K562 (cell line): ENCODE results near the gene DHRS3. TPM values are rescaled to one million over a fixed set of nuclear protein-coding genes. Genes with fewer than 3 reads are reported as not detected.

ENCODE experiments used
- ATF7 ChIP-seq: fragments of 450-650 bp; IDR thresholded peaks from 2 replicates; pipeline ENCODE4 v1.7.1; 2014; ENCODE audit warnings: mild to moderate bottlenecking, moderate library complexity
- BDP1 ChIP-seq: IDR thresholded peaks from 3 replicates; pipeline ENCODE4 v1.6.1; 2011; ENCODE audit not compliant: insufficient read length, insufficient read depth
- CC2D1A ChIP-seq: fragments of 450-650 bp; IDR thresholded peaks from 2 replicates; pipeline ENCODE4 v1.6.1; 2017; ENCODE audit warnings: mild to moderate bottlenecking
- CHCHD3 ChIP-seq: fragments of 250-450 bp; sonication (Bioruptor Pico); IDR thresholded peaks from 2 replicates; pipeline ENCODE4 v2.1.2; 2022; ENCODE audit warnings: mild to moderate bottlenecking
- COPS2 ChIP-seq: fragments of 450-650 bp; conservative IDR thresholded peaks from 2 replicates; pipeline ENCODE4 v1.6.1; 2016; ENCODE audit warnings: mild to moderate bottlenecking, moderate library complexity
- FUS ChIP-seq: fragments of 200-400 bp; formaldehyde crosslinking; optimal IDR thresholded peaks from 2 replicates; pipeline ENCODE3; 2017; ENCODE audit warnings: low read depth, low read length
- GTF2F1 ChIP-seq: IDR thresholded peaks from 2 replicates; pipeline ENCODE4 v1.6.1; 2011; ENCODE audit warnings: low read depth, low read length, improper control_type of control experiment
- HMGN3 ChIP-seq: IDR thresholded peaks from 2 replicates; pipeline ENCODE4 v1.6.1; 2011; ENCODE audit warnings: borderline replicate concordance, low read depth, mild to moderate bottlenecking, mixed read lengths, low read length; ENCODE audit not compliant: insufficient read length; ENCODE audit errors: extremely low read depth
- JUN ChIP-seq, 2 experiments: sonication (generic) in 1 of 2; formaldehyde crosslinking in 1 of 2; IDR thresholded peaks; 2 replicates each; pipeline versions ENCODE4 v1.6.1 to v1.8.0; 2012 to 2022; ENCODE audit warnings: borderline replicate concordance in 2 of 2, mild to moderate bottlenecking in 2 of 2, improper control_type of control experiment in 1 of 2, low read depth in 1 of 2, low read length in 1 of 2, missing genetic modification reagents in 1 of 2
- PML ChIP-seq: IDR thresholded peaks from 2 replicates; pipeline ENCODE4 v1.6.1; 2012; ENCODE audit warnings: low read length, inconsistent platforms
- POLR2B ChIP-seq: fragments of 450-650 bp; IDR thresholded peaks from 2 replicates; pipeline ENCODE4 v1.6.1; 2018; ENCODE audit warnings: low read depth; ENCODE audit not compliant: partially characterized antibody
- RCOR1 ChIP-seq, 2 experiments: IDR thresholded peaks; 2 replicates each; pipeline ENCODE4 v1.6.1; 2012; ENCODE audit warnings: low read depth in 2 of 2, low read length in 2 of 2, borderline replicate concordance in 1 of 2, improper control_type of control experiment in 1 of 2
- RFX1 ChIP-seq: fragments of 450-650 bp; IDR thresholded peaks from 2 replicates; pipeline ENCODE4 v1.6.1; 2016; ENCODE audit warnings: mild to moderate bottlenecking, moderate library complexity
- RUNX1 ChIP-seq: sonication (generic); IDR thresholded peaks from 2 replicates; pipeline ENCODE4 v1.6.1; 2016; ENCODE audit warnings: antibody characterized with exemption, low read depth
- SRF ChIP-seq, 2 experiments: fragments of 250-450, 450-650 bp in 1 of 2; sonication (Bioruptor Pico) in 1 of 2; sonication (generic) in 1 of 2; formaldehyde crosslinking; IDR thresholded peaks; 2 replicates each; pipeline versions ENCODE4 v1.5.0 to v1.5.1; 2020 to 2022; ENCODE audit warnings: mild to moderate bottlenecking in 1 of 2, missing genetic modification reagents in 1 of 2
- STAG1 ChIP-seq: sonication (generic); formaldehyde crosslinking; IDR thresholded peaks from 2 replicates; pipeline ENCODE4 v1.5.0; 2020; ENCODE audit warnings: missing genetic modification reagents, borderline replicate concordance
- TCF7 ChIP-seq: sonication (generic); IDR thresholded peaks from 2 replicates; pipeline ENCODE4 v1.6.1; 2016; ENCODE audit warnings: antibody characterized with exemption, borderline replicate concordance
- TCF7L2 ChIP-seq: fragments of 150-350 bp; IDR thresholded peaks from 2 replicates; pipeline ENCODE4 v1.6.1; 2016; ENCODE audit warnings: low read depth, mild to moderate bottlenecking, low read length, moderate library complexity
- ZBTB7A ChIP-seq: IDR thresholded peaks from 2 replicates; pipeline ENCODE4 v1.6.1; 2011; ENCODE audit warnings: low read depth, mild to moderate bottlenecking, low read length, moderate library complexity, borderline replicate concordance; ENCODE audit not compliant: control insufficient read depth
- ZNF184 ChIP-seq: sonication (generic); formaldehyde crosslinking; IDR thresholded peaks from 2 replicates; pipeline ENCODE4 v1.5.0; 2020; ENCODE audit warnings: missing genetic modification reagents
- polyA plus RNA-seq, 8 experiments: library from polyadenylated mRNA; depleted of rRNA in 4 of 8; stranded (reverse) in 5 of 8; unstranded in 3 of 8; fragments of >200 nt; fragmentation: Nextera tagmentation in 2 of 8; fragmentation: Illumina TruSeq in 1 of 8; extraction: Ambion mirVana in 2 of 8; extraction: Trizol in 1 of 8; gene quantifications; 2 replicates each; pipeline versions ENCODE4 v1.2.1 to v1.2.3, GENCODE V29; 2011 to 2014; ENCODE audit warnings: inconsistent platforms in 1 of 8, missing spikeins in 1 of 8
- total RNA-seq, 7 experiments: library from RNA; depleted of rRNA in 6 of 7; stranded (reverse); fragments of >200 nt in 6 of 7; fragmentation: Illumina TruSeq in 2 of 7; extraction: Trizol in 2 of 7; gene quantifications; 2 replicates each; pipeline versions ENCODE4 v1.2.1 to v1.2.3, GENCODE V29; 2011 to 2021; ENCODE audit warnings: low replicate concordance in 1 of 7
- TF ChIP-seq, protein P1 (sequence below): sonication (generic); formaldehyde crosslinking; IDR thresholded peaks from 2 replicates; pipeline ENCODE4 v1.8.0; 2023; ENCODE audit warnings: missing genetic modification reagents, mild to moderate bottlenecking, borderline replicate concordance
- TF ChIP-seq, protein P2 (sequence below): fragments of 250-450 bp; sonication (Bioruptor Pico); IDR thresholded peaks from 2 replicates; pipeline ENCODE4 v1.5.1; 2021; ENCODE audit warnings: mild to moderate bottlenecking

Gene DHRS3
- total and polyA plus RNA-seq, 9 of the 15 experiments (the other 6 are each of a cell fraction or from before 2014, with no cell fraction given): 21.0 to 116 (median 58.7) TPM

DNA sequence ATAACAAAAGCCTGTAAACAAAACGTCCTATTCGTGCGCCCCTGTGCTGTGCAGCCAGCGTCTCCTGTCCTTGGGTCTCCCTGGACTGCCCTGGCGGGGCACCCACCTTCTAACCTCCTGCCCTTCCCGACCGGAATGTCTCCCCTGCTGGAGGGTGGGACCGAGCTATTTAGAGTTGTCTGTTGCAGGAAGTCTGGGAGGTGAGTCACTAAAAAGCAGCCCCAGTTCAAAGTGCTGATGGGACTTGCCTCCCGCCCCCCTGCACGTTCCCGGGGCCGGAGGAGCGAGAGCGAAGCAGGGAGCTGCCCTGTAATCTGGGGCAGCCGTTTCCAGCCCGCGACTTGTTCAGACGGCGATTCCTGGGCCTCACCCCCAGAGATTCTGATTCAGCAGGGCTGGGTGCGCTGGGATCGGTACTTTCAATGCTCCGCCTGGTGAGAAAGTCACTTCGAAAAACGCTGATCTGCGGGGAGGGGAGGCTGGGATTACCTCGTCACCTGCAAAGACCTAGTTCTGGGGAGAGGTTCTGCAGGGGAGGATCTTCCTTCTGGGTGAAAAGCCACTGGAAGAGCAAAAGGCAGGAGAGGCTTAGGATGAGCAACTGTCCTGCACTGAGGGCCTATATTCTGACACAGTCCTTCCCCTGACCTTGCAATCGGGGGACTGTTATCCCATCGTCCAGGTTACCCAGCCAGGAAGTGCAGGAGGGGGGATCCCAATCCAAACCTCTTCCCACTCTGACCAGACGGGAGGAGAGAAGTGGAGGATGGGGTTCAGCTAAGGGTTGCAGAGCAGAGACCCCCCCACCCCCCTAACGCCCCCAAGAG is 1.2 kb upstream of the DHRS3 start (continued):
- TF ChIP-seq, protein P1, sequence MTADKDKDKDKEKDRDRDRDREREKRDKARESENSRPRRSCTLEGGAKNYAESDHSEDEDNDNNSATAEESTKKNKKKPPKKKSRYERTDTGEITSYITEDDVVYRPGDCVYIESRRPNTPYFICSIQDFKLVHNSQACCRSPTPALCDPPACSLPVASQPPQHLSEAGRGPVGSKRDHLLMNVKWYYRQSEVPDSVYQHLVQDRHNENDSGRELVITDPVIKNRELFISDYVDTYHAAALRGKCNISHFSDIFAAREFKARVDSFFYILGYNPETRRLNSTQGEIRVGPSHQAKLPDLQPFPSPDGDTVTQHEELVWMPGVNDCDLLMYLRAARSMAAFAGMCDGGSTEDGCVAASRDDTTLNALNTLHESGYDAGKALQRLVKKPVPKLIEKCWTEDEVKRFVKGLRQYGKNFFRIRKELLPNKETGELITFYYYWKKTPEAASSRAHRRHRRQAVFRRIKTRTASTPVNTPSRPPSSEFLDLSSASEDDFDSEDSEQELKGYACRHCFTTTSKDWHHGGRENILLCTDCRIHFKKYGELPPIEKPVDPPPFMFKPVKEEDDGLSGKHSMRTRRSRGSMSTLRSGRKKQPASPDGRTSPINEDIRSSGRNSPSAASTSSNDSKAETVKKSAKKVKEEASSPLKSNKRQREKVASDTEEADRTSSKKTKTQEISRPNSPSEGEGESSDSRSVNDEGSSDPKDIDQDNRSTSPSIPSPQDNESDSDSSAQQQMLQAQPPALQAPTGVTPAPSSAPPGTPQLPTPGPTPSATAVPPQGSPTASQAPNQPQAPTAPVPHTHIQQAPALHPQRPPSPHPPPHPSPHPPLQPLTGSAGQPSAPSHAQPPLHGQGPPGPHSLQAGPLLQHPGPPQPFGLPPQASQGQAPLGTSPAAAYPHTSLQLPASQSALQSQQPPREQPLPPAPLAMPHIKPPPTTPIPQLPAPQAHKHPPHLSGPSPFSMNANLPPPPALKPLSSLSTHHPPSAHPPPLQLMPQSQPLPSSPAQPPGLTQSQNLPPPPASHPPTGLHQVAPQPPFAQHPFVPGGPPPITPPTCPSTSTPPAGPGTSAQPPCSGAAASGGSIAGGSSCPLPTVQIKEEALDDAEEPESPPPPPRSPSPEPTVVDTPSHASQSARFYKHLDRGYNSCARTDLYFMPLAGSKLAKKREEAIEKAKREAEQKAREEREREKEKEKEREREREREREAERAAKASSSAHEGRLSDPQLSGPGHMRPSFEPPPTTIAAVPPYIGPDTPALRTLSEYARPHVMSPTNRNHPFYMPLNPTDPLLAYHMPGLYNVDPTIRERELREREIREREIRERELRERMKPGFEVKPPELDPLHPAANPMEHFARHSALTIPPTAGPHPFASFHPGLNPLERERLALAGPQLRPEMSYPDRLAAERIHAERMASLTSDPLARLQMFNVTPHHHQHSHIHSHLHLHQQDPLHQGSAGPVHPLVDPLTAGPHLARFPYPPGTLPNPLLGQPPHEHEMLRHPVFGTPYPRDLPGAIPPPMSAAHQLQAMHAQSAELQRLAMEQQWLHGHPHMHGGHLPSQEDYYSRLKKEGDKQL (CRISPR knock-in tag): no peak
- no peak for TF ChIP-seq RFX1
- TF ChIP-seq GTF2F1: no peak
- TF ChIP-seq COPS2: no peak
- TF ChIP-seq JUN (IDR thresholded peaks at IDR 0.05; ENCODE audit: borderline replicate concordance, low read depth, low read length): peak; percentile 84; the same call in 1 of the 2 replicates
- no peak for TF ChIP-seq JUN (CRISPR knock-in tag; IDR thresholded peaks at IDR 0.05; ENCODE audit: borderline replicate concordance)
- peak; percentile 9 for TF ChIP-seq POLR2B
- no peak for TF ChIP-seq FUS
- TF ChIP-seq ATF7: peak; percentile 50
- no peak for TF ChIP-seq HMGN3
- TF ChIP-seq RCOR1 (IDR thresholded peaks at IDR 0.05; ENCODE audit: borderline replicate concordance in 1 of 2, low read depth in 2 of 2, low read length in 2 of 2): peak in 1 of 2 experiments; percentile 63; a peak in 1 of 4 replicates
- TF ChIP-seq CC2D1A: no peak
- no peak for TF ChIP-seq CHCHD3 (CRISPR knock-in tag)
- peak in 1 of 2 experiments; percentile 81; a peak in 1 of 4 replicates for TF ChIP-seq SRF (CRISPR knock-in tag; IDR thresholded peaks at IDR 0.05)
- TF ChIP-seq PML: no peak
- TF ChIP-seq TCF7L2: no peak
- no peak for TF ChIP-seq BDP1
- no peak for TF ChIP-seq ZNF184
- peak; percentile 87; the same call in 1 of the 2 replicates for TF ChIP-seq TCF7
- TF ChIP-seq RUNX1: no peak
- TF ChIP-seq STAG1: no peak
- peak; percentile 67; the same call in 1 of the 2 replicates for TF ChIP-seq ZBTB7A
- TF ChIP-seq, protein P2, sequence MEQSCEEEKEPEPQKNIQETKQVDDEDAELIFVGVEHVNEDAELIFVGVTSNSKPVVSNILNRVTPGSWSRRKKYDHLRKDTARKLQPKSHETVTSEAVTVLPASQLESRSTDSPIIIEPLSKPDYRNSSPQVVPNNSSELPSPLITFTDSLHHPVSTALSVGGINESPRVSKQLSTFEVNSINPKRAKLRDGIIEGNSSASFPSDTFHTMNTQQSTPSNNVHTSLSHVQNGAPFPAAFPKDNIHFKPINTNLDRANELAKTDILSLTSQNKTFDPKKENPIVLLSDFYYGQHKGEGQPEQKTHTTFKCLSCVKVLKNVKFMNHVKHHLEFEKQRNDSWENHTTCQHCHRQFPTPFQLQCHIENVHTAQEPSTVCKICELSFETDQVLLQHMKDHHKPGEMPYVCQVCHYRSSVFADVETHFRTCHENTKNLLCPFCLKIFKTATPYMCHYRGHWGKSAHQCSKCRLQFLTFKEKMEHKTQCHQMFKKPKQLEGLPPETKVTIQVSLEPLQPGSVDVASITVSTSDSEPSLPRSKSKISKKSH (CRISPR knock-in tag): no peak
